22Rv1 (cell line): ENCODE measurements around the gene PSD2.

Experiments used
- ZFX ChIP-seq: fragments of 450-650 bp; IDR thresholded peaks from 2 replicates; pipeline ENCODE4 v1.6.1; 2017; ENCODE audit warnings: antibody characterized with exemption, borderline replicate concordance
- TF ChIP-seq, protein P1 (sequence below): fragments of 450-650 bp; IDR thresholded peaks from 2 replicates; pipeline ENCODE4 v1.5.1; 2017; ENCODE audit warnings: mild to moderate bottlenecking

DNA sequence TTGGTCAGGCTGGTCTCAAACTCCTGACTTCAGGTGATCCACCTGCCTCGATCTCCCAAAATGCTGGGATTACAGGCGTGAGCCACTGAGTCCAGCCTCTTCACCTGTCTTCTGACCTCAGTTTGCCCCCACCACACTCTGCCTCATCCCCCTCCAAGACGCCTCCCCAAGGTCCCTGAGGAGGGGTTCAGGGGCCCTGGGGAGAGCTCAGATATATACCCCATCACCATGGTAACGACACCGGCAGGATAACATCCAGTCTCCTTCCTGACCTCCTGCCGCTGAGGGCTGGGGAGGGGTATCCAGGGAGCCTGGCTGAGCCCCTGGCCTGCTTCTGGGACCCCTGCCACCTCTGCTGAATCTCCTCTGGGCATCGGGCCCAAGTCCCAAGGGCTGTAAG lies 19.7 kb upstream of the PSD2 start:
- TF ChIP-seq, protein P1, sequence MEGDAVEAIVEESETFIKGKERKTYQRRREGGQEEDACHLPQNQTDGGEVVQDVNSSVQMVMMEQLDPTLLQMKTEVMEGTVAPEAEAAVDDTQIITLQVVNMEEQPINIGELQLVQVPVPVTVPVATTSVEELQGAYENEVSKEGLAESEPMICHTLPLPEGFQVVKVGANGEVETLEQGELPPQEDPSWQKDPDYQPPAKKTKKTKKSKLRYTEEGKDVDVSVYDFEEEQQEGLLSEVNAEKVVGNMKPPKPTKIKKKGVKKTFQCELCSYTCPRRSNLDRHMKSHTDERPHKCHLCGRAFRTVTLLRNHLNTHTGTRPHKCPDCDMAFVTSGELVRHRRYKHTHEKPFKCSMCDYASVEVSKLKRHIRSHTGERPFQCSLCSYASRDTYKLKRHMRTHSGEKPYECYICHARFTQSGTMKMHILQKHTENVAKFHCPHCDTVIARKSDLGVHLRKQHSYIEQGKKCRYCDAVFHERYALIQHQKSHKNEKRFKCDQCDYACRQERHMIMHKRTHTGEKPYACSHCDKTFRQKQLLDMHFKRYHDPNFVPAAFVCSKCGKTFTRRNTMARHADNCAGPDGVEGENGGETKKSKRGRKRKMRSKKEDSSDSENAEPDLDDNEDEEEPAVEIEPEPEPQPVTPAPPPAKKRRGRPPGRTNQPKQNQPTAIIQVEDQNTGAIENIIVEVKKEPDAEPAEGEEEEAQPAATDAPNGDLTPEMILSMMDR: no peak
- no peak for TF ChIP-seq ZFX
